HEK293 (cell line): Measurements from ENCODE around the gene EME1.

Experiments
- CTCF ChIA-PET: fragments of 350-600 bp; formaldehyde crosslinking; extraction: SDS; loops from one replicate; lab custom pipeline; 2021; ENCODE audit warnings: antibody characterized with exemption; lab: Yijun Ruan, JAX
- POLR2A ChIA-PET: fragments of 300-600 bp; formaldehyde crosslinking; extraction: SDS; loops from one replicate; lab custom pipeline; 2020; ENCODE audit warnings: antibody characterized with exemption, inconsistent platforms; lab: Yijun Ruan, JAX
- H3K27ac ChIP-seq: fragments of 200-500 bp; sonication (Bioruptor generic); 2 replicates; pipeline ENCODE4 v1.5.1; 2014; ENCODE audit warnings: low read depth, low read length, control low read depth, inconsistent platforms; ENCODE audit errors: extremely low read depth
- H3K36me3 ChIP-seq, 2 experiments: fragments of 200-500 bp in 1 of 2; sonication (Bioruptor generic) in 1 of 2; 1 replicate in 1 of 2; 2 replicates in 1 of 2; pipeline ENCODE4 v1.5.1; 2014 to 2017; ENCODE audit warnings: inconsistent platforms in 2 of 2, low read length in 2 of 2; ENCODE audit not compliant: control insufficient read depth in 2 of 2, insufficient read depth in 1 of 2
- H3K4me1 ChIP-seq: fragments of 200-500 bp; sonication (Bioruptor generic); 2 replicates; pipeline ENCODE4 v1.5.1; 2014; ENCODE audit warnings: mild to moderate bottlenecking, low read length, inconsistent platforms; ENCODE audit not compliant: control insufficient read depth, insufficient read depth
- H3K4me3 ChIP-seq: 2 replicates; pipeline ENCODE4 v1.5.1; 2011; ENCODE audit warnings: low read depth, mild to moderate bottlenecking, control low read depth, low read length, moderate library complexity
- H3K9me3 ChIP-seq: fragments of 200-500 bp; sonication (Bioruptor generic); 2 replicates; pipeline ENCODE4 v1.5.1; 2014; ENCODE audit warnings: low read depth, low read length, inconsistent platforms; ENCODE audit not compliant: control insufficient read depth, insufficient read depth
- KLF8 ChIP-seq: fragments of 450-650 bp; formaldehyde crosslinking; IDR thresholded peaks from 2 replicates; pipeline ENCODE4 v1.5.1; 2016; ENCODE audit warnings: missing biosample characterization, missing genetic modification characterization
- PRDM1 ChIP-seq: fragments of 450-650 bp; formaldehyde crosslinking; IDR thresholded peaks from 2 replicates; pipeline ENCODE4; 2016; ENCODE audit warnings: missing biosample characterization, missing genetic modification characterization
- TCF7L2 ChIP-seq: IDR thresholded peaks from 2 replicates; pipeline ENCODE4 v1.6.1; 2011; ENCODE audit warnings: low read depth, mild to moderate bottlenecking, inconsistent platforms, low read length, moderate library complexity, borderline replicate concordance
- YY2 ChIP-seq: fragments of 450-650 bp; formaldehyde crosslinking; IDR thresholded peaks from 2 replicates; pipeline ENCODE4 v1.5.1; 2016; ENCODE audit warnings: missing biosample characterization, missing genetic modification characterization
- ZBTB17 ChIP-seq: fragments of 450-650 bp; formaldehyde crosslinking; IDR thresholded peaks from 2 replicates; pipeline ENCODE4 v1.5.1; 2016; ENCODE audit warnings: missing biosample characterization, missing genetic modification characterization
- ZIC2 ChIP-seq: fragments of 450-650 bp; formaldehyde crosslinking; IDR thresholded peaks from 2 replicates; pipeline ENCODE4 v1.5.1; 2016; ENCODE audit warnings: missing biosample characterization, missing genetic modification characterization
- ZNF140 ChIP-seq: fragments of 450-650 bp; formaldehyde crosslinking; IDR thresholded peaks from 2 replicates; pipeline ENCODE4 v1.5.1; 2016; ENCODE audit warnings: missing biosample characterization, missing genetic modification characterization
- ZNF174 ChIP-seq: fragments of 450-650 bp; formaldehyde crosslinking; IDR thresholded peaks from 2 replicates; pipeline ENCODE4 v1.5.0; 2017; ENCODE audit warnings: missing biosample characterization, mild to moderate bottlenecking, missing genetic modification characterization
- ZNF2 ChIP-seq: fragments of 450-650 bp; formaldehyde crosslinking; IDR thresholded peaks from 2 replicates; pipeline ENCODE4 v1.5.1; 2016; ENCODE audit warnings: missing biosample characterization, missing genetic modification characterization
- ZNF239 ChIP-seq: fragments of 450-650 bp; formaldehyde crosslinking; IDR thresholded peaks from 2 replicates; pipeline ENCODE4 v1.5.1; 2016; ENCODE audit warnings: missing biosample characterization, missing genetic modification characterization
- ZNF292 ChIP-seq: fragments of 450-650 bp; formaldehyde crosslinking; IDR thresholded peaks from 2 replicates; pipeline ENCODE4 v1.5.1; 2016; ENCODE audit warnings: low read depth, missing biosample characterization, missing genetic modification characterization, borderline replicate concordance
- ZNF324 ChIP-seq: fragments of 450-650 bp; formaldehyde crosslinking; IDR thresholded peaks from 2 replicates; pipeline ENCODE4 v1.5.1; 2016; ENCODE audit warnings: missing biosample characterization, missing genetic modification characterization
- ZNF335 ChIP-seq: fragments of 450-650 bp; formaldehyde crosslinking; conservative IDR thresholded peaks from 2 replicates; pipeline ENCODE4 v1.5.1; 2016; ENCODE audit warnings: missing biosample characterization, missing genetic modification characterization
- ZNF341 ChIP-seq: fragments of 450-650 bp; formaldehyde crosslinking; IDR thresholded peaks from 2 replicates; pipeline ENCODE4; 2016; ENCODE audit warnings: low read depth, missing biosample characterization, missing genetic modification characterization
- ZNF37A ChIP-seq: fragments of 450-650 bp; IDR thresholded peaks from 2 replicates; pipeline ENCODE4 v1.5.1; 2018; ENCODE audit warnings: missing biosample characterization, missing genetic modification characterization
- ZNF391 ChIP-seq: fragments of 450-650 bp; formaldehyde crosslinking; IDR thresholded peaks from 2 replicates; pipeline ENCODE4 v1.5.1; 2016; ENCODE audit warnings: low read depth, missing biosample characterization, missing genetic modification characterization, borderline replicate concordance
- ZNF404 ChIP-seq: fragments of 450-650 bp; formaldehyde crosslinking; IDR thresholded peaks from 2 replicates; pipeline ENCODE4 v1.5.1; 2017; ENCODE audit warnings: missing biosample characterization, missing genetic modification characterization
- ZNF501 ChIP-seq: fragments of 450-650 bp; formaldehyde crosslinking; IDR thresholded peaks from 2 replicates; pipeline ENCODE4 v1.5.1; 2016; ENCODE audit warnings: missing biosample characterization, missing genetic modification characterization
- ZNF510 ChIP-seq: fragments of 450-650 bp; formaldehyde crosslinking; IDR thresholded peaks from 2 replicates; pipeline ENCODE4 v1.5.1; 2018; ENCODE audit warnings: mild to moderate bottlenecking, missing genetic modification characterization, missing biosample characterization; ENCODE audit not compliant: insufficient replicate concordance
- ZNF529 ChIP-seq: fragments of 450-650 bp; formaldehyde crosslinking; IDR thresholded peaks from 2 replicates; pipeline ENCODE4 v1.5.1; 2017; ENCODE audit warnings: missing genetic modification characterization, missing biosample characterization; ENCODE audit not compliant: insufficient replicate concordance
- ZNF560 ChIP-seq: fragments of 450-650 bp; formaldehyde crosslinking; IDR thresholded peaks from 2 replicates; pipeline ENCODE4 v1.5.1; 2017; ENCODE audit warnings: missing biosample characterization, missing genetic modification characterization, borderline replicate concordance
- ZNF571 ChIP-seq: fragments of 450-650 bp; formaldehyde crosslinking; IDR thresholded peaks from 2 replicates; pipeline ENCODE4 v1.5.0; 2017; ENCODE audit warnings: missing biosample characterization, missing genetic modification characterization
- ZNF623 ChIP-seq: fragments of 450-650 bp; formaldehyde crosslinking; IDR thresholded peaks from 2 replicates; pipeline ENCODE4 v1.5.1; 2016; ENCODE audit warnings: missing biosample characterization, missing genetic modification characterization
- ZNF747 ChIP-seq: fragments of 450-650 bp; formaldehyde crosslinking; IDR thresholded peaks from 2 replicates; pipeline ENCODE4 v1.5.1; 2016; ENCODE audit warnings: missing biosample characterization, missing genetic modification characterization
- ZNF830 ChIP-seq: fragments of 450-650 bp; IDR thresholded peaks from 2 replicates; pipeline ENCODE4 v1.5.0; 2018; ENCODE audit warnings: missing biosample characterization, missing genetic modification characterization, low read depth, mild to moderate bottlenecking, moderate library complexity
- ZNF843 ChIP-seq: fragments of 450-650 bp; formaldehyde crosslinking; IDR thresholded peaks from 2 replicates; pipeline ENCODE4 v1.5.1; 2016; ENCODE audit warnings: missing biosample characterization, missing genetic modification characterization
- TF ChIP-seq, protein P1 (sequence below): fragments of 450-650 bp; formaldehyde crosslinking; IDR thresholded peaks from 2 replicates; pipeline ENCODE4 v1.5.1; 2016; ENCODE audit warnings: missing biosample characterization, missing genetic modification characterization, low read depth
- TF ChIP-seq, protein P2 (sequence below): fragments of 450-650 bp; formaldehyde crosslinking; IDR thresholded peaks from 2 replicates; pipeline ENCODE4 v1.5.1; 2016; ENCODE audit warnings: missing biosample characterization, missing genetic modification characterization, borderline replicate concordance
- TF ChIP-seq, protein P3 (sequence below): fragments of 450-650 bp; formaldehyde crosslinking; IDR thresholded peaks from 2 replicates; pipeline ENCODE4 v1.5.1; 2016; ENCODE audit warnings: missing biosample characterization, missing genetic modification characterization

The EME1 gene

DNA sequence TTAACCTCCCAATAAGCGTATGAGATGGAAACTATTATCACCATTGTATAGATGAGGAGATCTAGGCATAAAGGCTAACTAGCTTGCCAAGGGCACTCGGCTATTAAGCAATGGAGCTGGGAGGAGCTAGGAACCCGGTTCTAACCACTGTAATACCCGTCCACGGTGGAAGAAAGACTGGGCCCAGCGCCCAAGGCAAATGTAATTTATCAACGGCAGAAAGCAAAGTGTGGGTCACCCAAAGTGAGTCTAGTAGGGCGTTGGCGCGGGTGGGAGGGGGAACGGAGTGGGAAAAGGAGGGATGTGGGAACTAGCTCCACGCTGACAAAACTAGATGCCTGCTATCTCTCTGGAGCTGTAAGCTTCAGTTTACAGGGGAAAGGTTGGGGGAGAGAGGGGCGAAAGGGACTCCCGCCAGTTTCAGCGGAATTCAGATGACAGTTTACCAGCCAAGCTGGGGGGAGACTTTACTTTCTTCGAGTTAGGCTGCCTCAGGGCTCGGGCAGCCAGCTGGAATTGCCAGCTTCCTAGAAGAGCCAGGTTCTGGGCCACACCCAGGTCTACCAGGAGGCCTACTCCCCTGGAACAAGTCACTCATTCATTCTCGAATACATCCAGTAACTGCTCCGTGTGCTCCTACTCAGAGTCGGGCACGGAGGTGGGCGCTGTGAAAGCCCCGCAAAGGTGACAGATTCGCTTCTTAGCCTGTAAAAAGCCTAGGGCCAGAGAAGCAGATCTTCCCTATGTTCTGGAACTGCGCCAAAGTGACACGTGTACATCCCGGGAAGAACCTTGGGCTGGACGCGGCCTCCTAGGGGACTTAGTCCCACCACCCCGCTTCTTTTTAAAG, 23.5 kb downstream of the EME1 start (continued):
- peak; percentile 33; the same call in 1 of the 2 replicates for TF ChIP-seq PRDM1 (tag by site-specific recombination)

DNA sequence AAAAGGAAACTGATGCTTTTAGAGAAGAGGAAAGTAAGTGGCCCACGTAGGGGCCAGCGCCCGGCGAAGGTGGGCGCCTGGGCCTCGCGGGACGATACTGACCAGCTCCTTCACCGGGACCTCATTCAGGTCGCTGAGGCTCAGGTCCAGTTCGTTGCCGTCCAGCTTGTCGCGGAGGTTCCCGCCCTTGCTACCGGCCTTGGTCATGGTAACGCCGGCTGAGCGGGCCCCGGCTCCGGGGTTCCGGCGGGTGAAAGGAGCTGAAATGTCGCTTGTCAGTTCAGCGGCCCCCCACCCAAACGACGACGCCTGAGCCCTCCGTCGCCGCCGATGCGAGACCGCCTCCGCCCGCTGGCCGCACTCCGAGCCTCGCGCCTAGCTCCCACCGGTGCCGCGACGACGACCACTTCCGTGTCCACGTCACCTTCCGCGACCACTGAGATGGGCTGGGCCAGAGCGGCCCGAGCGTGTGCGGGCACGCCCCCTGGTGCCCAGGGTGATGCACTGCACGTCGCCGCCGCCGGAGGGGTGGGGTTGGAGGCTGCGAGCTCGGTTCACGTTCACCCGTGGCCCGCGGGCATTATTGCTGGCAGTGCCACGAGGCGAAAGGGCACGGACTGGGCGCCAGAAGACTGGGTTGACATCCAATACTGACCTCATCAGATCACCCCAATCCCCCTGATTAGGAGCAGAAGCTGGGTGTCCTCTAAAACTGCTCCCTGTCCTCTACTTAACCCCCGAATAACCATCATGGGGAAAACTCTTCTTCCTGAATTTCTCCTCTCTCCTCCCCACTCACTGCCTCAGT, 24.3 kb downstream of the EME1 start, which contains the start of gene LRRC59:
LRRC59 (minus strand) TSS at position 413 of the 808 bp plus-strand sequence; CDS start at position 207, 206 bp downstream.
- Histone ChIP-seq H3K36me3 (peaks cover 31 to 33% of the 10 kb centered on the region in 2 experiments), H3K4me3 (peak within 1 kb of the TSS; percentile 74), H3K27ac (peak within 1 kb of the TSS; percentile 81), H3K9me3 (no peaks in the 10 kb centered on the region), H3K4me1 (peaks cover 9% of the 10 kb centered on the region)
- ChIA-PET CTCF (interaction anchor here (0.5 to 5.0 kb wide), 48 partner anchors 9 to 765 kb away, joined by 3 to 71 read pairs (median 6); partner anchors contain the start of genes ACSF2, EME1, MRPL27 and RSAD1), POLR2A (interaction anchor here (0.5 to 4.8 kb wide), 30 partner anchors 9 to 469 kb away, joined by 3 to 41 read pairs (median 4); partner anchors contain the start of genes ACSF2, EME1, LUC7L3 and RSAD1)
- TF ChIP-seq ZNF292 (tag by site-specific recombination) (no peak), ZIC2 (tag by site-specific recombination) (peak; percentile 28; the same call in 1 of the 2 replicates), ZNF37A (tag by site-specific recombination) (no peak), ZNF341 (tag by site-specific recombination) (no peak), ZNF174 (tag by site-specific recombination) (no peak), ZNF623 (tag by site-specific recombination) (peak; percentile 19; the same call in 1 of the 2 replicates), ZBTB17 (tag by site-specific recombination) (peak; percentile 93), ZNF140 (no peak), KLF8 (peak; percentile 93), ZNF529 (tag by site-specific recombination) (no peak), ZNF501 (tag by site-specific recombination) (peak; percentile 99), ZNF830 (tag by site-specific recombination) (no peak), ZNF747 (no peak), ZNF239 (tag by site-specific recombination) (peak; percentile 90), ZNF510 (tag by site-specific recombination) (no peak), ZNF391 (tag by site-specific recombination) (peak; percentile 91; the same call in 1 of the 2 replicates), ZNF335 (tag by site-specific recombination) (peak; percentile 60), TCF7L2 (no peak), YY2 (peak; percentile 88), ZNF560 (tag by site-specific recombination) (peak; percentile 38; the same call in 1 of the 2 replicates), ZNF2 (peak; percentile 93), ZNF571 (tag by site-specific recombination) (no peak), ZNF404 (tag by site-specific recombination) (no peak), ZNF324 (tag by site-specific recombination) (peak; percentile 99), ZNF843 (tag by site-specific recombination) (peak; percentile 84)
- TF ChIP-seq, protein P1, sequence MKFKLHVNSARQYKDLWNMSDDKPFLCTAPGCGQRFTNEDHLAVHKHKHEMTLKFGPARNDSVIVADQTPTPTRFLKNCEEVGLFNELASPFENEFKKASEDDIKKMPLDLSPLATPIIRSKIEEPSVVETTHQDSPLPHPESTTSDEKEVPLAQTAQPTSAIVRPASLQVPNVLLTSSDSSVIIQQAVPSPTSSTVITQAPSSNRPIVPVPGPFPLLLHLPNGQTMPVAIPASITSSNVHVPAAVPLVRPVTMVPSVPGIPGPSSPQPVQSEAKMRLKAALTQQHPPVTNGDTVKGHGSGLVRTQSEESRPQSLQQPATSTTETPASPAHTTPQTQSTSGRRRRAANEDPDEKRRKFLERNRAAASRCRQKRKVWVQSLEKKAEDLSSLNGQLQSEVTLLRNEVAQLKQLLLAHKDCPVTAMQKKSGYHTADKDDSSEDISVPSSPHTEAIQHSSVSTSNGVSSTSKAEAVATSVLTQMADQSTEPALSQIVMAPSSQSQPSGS = peak; percentile 91
- TF ChIP-seq, protein P2, sequence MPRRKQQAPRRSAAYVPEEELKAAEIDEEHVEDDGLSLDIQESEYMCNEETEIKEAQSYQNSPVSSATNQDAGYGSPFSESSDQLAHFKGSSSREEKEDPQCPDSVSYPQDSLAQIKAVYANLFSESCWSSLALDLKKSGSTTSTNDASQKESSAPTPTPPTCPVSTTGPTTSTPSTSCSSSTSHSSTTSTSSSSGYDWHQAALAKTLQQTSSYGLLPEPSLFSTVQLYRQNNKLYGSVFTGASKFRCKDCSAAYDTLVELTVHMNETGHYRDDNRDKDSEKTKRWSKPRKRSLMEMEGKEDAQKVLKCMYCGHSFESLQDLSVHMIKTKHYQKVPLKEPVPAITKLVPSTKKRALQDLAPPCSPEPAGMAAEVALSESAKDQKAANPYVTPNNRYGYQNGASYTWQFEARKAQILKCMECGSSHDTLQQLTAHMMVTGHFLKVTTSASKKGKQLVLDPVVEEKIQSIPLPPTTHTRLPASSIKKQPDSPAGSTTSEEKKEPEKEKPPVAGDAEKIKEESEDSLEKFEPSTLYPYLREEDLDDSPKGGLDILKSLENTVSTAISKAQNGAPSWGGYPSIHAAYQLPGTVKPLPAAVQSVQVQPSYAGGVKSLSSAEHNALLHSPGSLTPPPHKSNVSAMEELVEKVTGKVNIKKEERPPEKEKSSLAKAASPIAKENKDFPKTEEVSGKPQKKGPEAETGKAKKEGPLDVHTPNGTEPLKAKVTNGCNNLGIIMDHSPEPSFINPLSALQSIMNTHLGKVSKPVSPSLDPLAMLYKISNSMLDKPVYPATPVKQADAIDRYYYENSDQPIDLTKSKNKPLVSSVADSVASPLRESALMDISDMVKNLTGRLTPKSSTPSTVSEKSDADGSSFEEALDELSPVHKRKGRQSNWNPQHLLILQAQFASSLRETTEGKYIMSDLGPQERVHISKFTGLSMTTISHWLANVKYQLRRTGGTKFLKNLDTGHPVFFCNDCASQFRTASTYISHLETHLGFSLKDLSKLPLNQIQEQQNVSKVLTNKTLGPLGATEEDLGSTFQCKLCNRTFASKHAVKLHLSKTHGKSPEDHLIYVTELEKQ = peak; percentile 60; the same call in 1 of the 2 replicates
- TF ChIP-seq, protein P3, sequence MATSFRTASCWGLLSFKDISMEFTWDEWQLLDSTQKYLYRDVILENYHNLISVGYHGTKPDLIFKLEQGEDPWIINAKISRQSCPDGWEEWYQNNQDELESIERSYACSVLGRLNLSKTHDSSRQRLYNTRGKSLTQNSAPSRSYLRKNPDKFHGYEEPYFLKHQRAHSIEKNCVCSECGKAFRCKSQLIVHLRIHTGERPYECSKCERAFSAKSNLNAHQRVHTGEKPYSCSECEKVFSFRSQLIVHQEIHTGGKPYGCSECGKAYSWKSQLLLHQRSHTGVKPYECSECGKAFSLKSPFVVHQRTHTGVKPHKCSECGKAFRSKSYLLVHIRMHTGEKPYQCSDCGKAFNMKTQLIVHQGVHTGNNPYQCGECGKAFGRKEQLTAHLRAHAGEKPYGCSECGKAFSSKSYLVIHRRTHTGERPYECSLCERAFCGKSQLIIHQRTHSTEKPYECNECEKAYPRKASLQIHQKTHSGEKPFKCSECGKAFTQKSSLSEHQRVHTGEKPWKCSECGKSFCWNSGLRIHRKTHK (tag by site-specific recombination) = no peak
